ENCODE data around the gene GSTK1.
"Not testable (repeated sequence)": the region's sequence is repeated elsewhere in the genome, so short reads cannot be mapped to it uniquely, and the experiment has no call there.

Gene GSTK1

DNA sequence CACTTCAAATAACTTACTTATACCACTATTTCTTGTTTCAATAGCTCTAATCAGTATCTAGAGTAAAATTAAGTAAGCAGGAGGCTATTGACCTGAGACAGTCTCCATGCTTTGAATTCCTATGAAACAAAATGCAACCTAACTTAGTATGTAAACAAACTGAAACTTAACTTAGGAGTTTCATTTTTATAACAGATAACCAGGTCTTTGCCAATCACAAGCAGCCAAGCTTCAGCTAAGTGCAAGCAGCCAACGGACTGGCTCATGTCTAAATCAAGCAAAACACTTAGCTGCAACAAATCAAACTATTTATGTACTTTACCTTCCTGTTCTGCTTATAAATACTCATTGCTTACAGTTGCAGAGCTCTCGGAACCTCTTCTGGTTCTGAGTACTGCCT lies 4.4 kb upstream of the GSTK1 start:
- DNase-seq (ENCODE audit: low spot score): peak; percentile 45
- in situ Hi-C loops (cut with MboI; ENCODE audit: low pct_unique_long_range_greater_than_20kb, low sequenced_read_pairs, unreplicated experiment): loop anchor here (10.0 kb wide), 1 partner anchor 46 kb away; no protein-coding TSS in a partner anchor
- TF ChIP-seq, protein P1, sequence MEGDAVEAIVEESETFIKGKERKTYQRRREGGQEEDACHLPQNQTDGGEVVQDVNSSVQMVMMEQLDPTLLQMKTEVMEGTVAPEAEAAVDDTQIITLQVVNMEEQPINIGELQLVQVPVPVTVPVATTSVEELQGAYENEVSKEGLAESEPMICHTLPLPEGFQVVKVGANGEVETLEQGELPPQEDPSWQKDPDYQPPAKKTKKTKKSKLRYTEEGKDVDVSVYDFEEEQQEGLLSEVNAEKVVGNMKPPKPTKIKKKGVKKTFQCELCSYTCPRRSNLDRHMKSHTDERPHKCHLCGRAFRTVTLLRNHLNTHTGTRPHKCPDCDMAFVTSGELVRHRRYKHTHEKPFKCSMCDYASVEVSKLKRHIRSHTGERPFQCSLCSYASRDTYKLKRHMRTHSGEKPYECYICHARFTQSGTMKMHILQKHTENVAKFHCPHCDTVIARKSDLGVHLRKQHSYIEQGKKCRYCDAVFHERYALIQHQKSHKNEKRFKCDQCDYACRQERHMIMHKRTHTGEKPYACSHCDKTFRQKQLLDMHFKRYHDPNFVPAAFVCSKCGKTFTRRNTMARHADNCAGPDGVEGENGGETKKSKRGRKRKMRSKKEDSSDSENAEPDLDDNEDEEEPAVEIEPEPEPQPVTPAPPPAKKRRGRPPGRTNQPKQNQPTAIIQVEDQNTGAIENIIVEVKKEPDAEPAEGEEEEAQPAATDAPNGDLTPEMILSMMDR (IDR thresholded peaks at IDR 0.05; ENCODE audit: extremely low read depth, insufficient read depth, missing control alignments): no peak

- DNase-seq (ENCODE audit: low spot score): no peak
- TF ChIP-seq, protein P1 (IDR thresholded peaks at IDR 0.05; ENCODE audit: extremely low read depth, insufficient read depth, missing control alignments): no peak
- in situ Hi-C loops (cut with MboI; ENCODE audit: low pct_unique_long_range_greater_than_20kb, low sequenced_read_pairs, unreplicated experiment): loop anchor here (10.0 kb wide), 1 partner anchor 45 kb away; no protein-coding TSS in a partner anchor
Observed at GRCh38 chr7:143259765-143260164, 3.5 kb upstream of the GSTK1 start.

DNA sequence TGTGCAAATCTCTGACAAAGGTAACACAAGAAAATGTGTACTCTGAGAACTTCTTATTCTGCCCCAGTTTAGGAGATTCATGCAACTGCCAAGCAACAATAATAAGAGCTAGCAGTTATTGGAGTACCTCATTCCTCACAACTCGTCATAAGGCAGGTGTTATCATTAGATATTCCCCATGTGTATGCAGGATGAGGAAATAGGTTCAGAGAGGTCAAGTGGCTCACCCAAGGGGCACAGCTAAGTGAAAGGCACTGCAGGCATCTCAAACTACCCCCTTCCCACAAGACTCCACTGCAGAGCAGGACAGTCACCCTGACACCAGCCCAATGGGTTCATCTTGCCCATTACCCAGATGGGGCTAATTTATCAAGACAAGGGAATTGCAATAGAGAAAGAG lies 1.3 kb upstream of the GSTK1 start:
- in situ Hi-C loops (cut with MboI; ENCODE audit: low pct_unique_long_range_greater_than_20kb, low sequenced_read_pairs, unreplicated experiment): no loop called here

DNA sequence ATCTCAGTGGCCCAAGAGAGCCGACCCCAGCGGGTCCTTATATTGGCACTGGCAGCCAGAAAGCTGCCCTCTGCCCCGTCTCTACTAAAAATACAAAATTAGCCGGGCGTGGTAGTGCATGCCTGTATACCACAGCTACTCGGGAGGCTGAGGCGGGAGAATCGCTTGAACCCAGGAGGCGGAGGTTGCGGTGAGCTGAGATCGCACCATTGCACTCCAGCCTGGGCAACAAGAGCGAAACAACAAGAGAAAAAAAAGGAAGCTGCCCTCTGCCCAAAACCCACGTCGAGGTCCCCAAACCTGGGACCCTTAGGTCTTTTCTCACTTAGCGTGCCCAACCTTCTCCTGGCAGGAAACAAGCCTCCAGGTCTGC lies 941 bp downstream of the GSTK1 start:
- in situ Hi-C loops (cut with MboI; ENCODE audit: low pct_unique_long_range_greater_than_20kb, low sequenced_read_pairs, unreplicated experiment); DNase-seq (ENCODE audit: low spot score): not testable (repeated sequence)

More for the DNA sequence above, 1.3 kb upstream of the GSTK1 start:
- TF ChIP-seq, protein P1 (IDR thresholded peaks at IDR 0.05; ENCODE audit: extremely low read depth, insufficient read depth, missing control alignments): no peak
- DNase-seq (ENCODE audit: low spot score): no peak

DNA sequence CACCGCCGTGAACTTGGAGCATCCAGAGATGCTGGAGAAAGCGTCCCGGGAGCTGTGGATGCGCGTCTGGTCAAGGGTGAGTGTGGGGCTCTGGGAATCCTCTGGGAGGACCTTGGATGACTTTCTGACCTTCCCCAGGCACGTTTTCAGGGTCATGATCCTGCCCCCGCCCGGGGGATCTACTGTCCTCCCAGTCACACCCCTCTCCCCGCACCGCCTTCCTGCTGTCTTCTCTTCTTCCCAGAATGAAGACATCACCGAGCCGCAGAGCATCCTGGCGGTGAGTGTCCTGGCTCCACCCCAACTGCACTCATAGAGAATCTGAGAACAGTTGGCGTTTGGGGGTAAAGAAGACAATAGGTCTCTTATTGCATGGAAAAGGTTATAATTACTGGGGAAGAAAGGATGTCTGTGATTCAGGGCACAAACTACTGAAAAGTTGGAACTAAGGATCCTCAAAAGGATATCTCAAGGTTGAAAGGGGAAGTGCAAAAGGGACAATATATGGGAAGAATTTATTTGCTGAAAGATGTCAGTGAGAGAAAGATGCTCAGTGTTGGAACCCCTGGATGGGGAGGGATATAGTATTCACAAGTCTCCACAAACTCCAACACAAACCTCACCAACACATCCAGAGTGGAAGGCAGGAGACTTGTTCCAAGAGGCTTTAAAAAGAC lies 1.9 kb downstream of the GSTK1 start:
- no peak for DNase-seq (ENCODE audit: low spot score)
- in situ Hi-C loops (cut with MboI; ENCODE audit: low pct_unique_long_range_greater_than_20kb, low sequenced_read_pairs, unreplicated experiment): no loop called here

GRCh38 chr7:143269251-143269650 lies 6.0 kb downstream of the GSTK1 start:
- in situ Hi-C loops (cut with MboI; ENCODE audit: low pct_unique_long_range_greater_than_20kb, low sequenced_read_pairs, unreplicated experiment): no loop called here

More for the DNA sequence above, 1.9 kb downstream of the GSTK1 start:
- TF ChIP-seq, protein P1 (IDR thresholded peaks at IDR 0.05; ENCODE audit: extremely low read depth, insufficient read depth, missing control alignments): no peak

GRCh38 chr7:143271240-143271639 lies 8.0 kb downstream of the GSTK1 start:
- in situ Hi-C loops (cut with MboI; ENCODE audit: low pct_unique_long_range_greater_than_20kb, low sequenced_read_pairs, unreplicated experiment): no loop called here
- DNase-seq (ENCODE audit: low spot score): no peak

More at GRCh38 chr7:143269251-143269650, 6.0 kb downstream of the GSTK1 start:
- TF ChIP-seq, protein P1 (IDR thresholded peaks at IDR 0.05; ENCODE audit: extremely low read depth, insufficient read depth, missing control alignments): no peak
- no peak for DNase-seq (ENCODE audit: low spot score)

More at GRCh38 chr7:143271240-143271639, 8.0 kb downstream of the GSTK1 start:
- TF ChIP-seq, protein P1 (IDR thresholded peaks at IDR 0.05; ENCODE audit: extremely low read depth, insufficient read depth, missing control alignments): no peak
